HEK293T (cell line): ENCODE measurements around the gene COL26A1.
"Not testable (repeated sequence)": the region's sequence is repeated elsewhere in the genome, so short reads cannot be mapped to it uniquely, and the experiment has no call there.

Experiments used
- CTCF ChIA-PET: fragments of 350-600 bp; formaldehyde crosslinking; extraction: SDS; loops from one replicate; lab custom pipeline; 2021; ENCODE audit warnings: antibody characterized with exemption, inconsistent platforms; lab: Yijun Ruan, JAX
- POLR2A ChIA-PET: fragments of 350-600 bp; formaldehyde crosslinking; extraction: SDS; loops from one replicate; lab custom pipeline; 2020; ENCODE audit warnings: antibody characterized with exemption, inconsistent platforms; lab: Yijun Ruan, JAX
- DNase-seq: peaks from one replicate; pipeline ENCODE4 v3.0.0; 2012; ENCODE audit warnings: mixed read lengths; ENCODE audit errors: extremely low spot score
- ARNT ChIP-seq: fragments of 450-650 bp; IDR thresholded peaks from 2 replicates; pipeline ENCODE4 v1.6.1; 2017; ENCODE audit warnings: mild to moderate bottlenecking
- BHLHE40 ChIP-seq: fragments of 450-650 bp; IDR thresholded peaks from 2 replicates; pipeline ENCODE4 v1.6.1; 2016; ENCODE audit warnings: mild to moderate bottlenecking, moderate library complexity, borderline replicate concordance
- CTBP1 ChIP-seq: fragments of 450-650 bp; IDR thresholded peaks from 2 replicates; pipeline ENCODE4 v1.6.1; 2016; ENCODE audit warnings: borderline replicate concordance
- ELF4 ChIP-seq: fragments of 450-650 bp; IDR thresholded peaks from 2 replicates; pipeline ENCODE4 v1.6.1; 2017; ENCODE audit warnings: antibody characterized with exemption
- FOXA1 ChIP-seq: fragments of 450-650 bp; IDR thresholded peaks from 2 replicates; pipeline ENCODE4 v1.6.1; 2016; ENCODE audit warnings: mild to moderate bottlenecking
- FOXK2 ChIP-seq: fragments of 450-650 bp; IDR thresholded peaks from 2 replicates; pipeline ENCODE4 v1.6.1; 2016; ENCODE audit warnings: mild to moderate bottlenecking
- FOXM1 ChIP-seq: fragments of 450-650 bp; IDR thresholded peaks from 2 replicates; pipeline ENCODE4 v1.6.1; 2017; ENCODE audit warnings: mild to moderate bottlenecking, borderline replicate concordance
- HDGF ChIP-seq: fragments of 450-650 bp; IDR thresholded peaks from 2 replicates; pipeline ENCODE4 v1.6.1; 2017; ENCODE audit warnings: antibody characterized with exemption, borderline replicate concordance
- L3MBTL2 ChIP-seq: fragments of 450-650 bp; conservative IDR thresholded peaks from 2 replicates; pipeline ENCODE4 v1.6.1; 2016; ENCODE audit warnings: mild to moderate bottlenecking
- LEF1 ChIP-seq: fragments of 450-650 bp; IDR thresholded peaks from 2 replicates; pipeline ENCODE4 v1.6.1; 2017; ENCODE audit warnings: mild to moderate bottlenecking, borderline replicate concordance
- NFRKB ChIP-seq: fragments of 450-650 bp; IDR thresholded peaks from 2 replicates; pipeline ENCODE4 v1.6.1; 2016; ENCODE audit warnings: mild to moderate bottlenecking, moderate library complexity
- PKNOX1 ChIP-seq: fragments of 450-650 bp; IDR thresholded peaks from 2 replicates; pipeline ENCODE4 v1.6.1; 2016
- SP1 ChIP-seq: fragments of 450-650 bp; IDR thresholded peaks from 2 replicates; pipeline ENCODE4 v1.6.1; 2017
- SUZ12 ChIP-seq: fragments of 450-650 bp; IDR thresholded peaks from 2 replicates; pipeline ENCODE4 v1.6.1; 2016; ENCODE audit warnings: mild to moderate bottlenecking
- TARDBP ChIP-seq: fragments of 450-650 bp; IDR thresholded peaks from 2 replicates; pipeline ENCODE4 v1.6.1; 2016
- ZNF384 ChIP-seq: fragments of 450-650 bp; IDR thresholded peaks from 2 replicates; pipeline ENCODE4 v1.6.1; 2016

COL26A1 gene

GRCh38 chr7:101494602-101495329 lies 132.1 kb downstream of the COL26A1 start:
- ChIA-PET POLR2A (no interaction called here), CTCF (interaction anchor here (1.2 kb wide), 1 partner anchor 13 kb away, joined by 3 read pairs; no protein-coding TSS in a partner anchor)
- DNase-seq: peak; percentile 46
- TF ChIP-seq LEF1 (no peak), FOXK2 (no peak), SUZ12 (no peak), SP1 (no peak), ZNF384 (no peak), BHLHE40 (no peak), PKNOX1 (no peak), FOXM1 (no peak), TARDBP (no peak), HDGF (no peak), ARNT (no peak), FOXA1 (no peak), ELF4 (no peak), NFRKB (no peak), CTBP1 (no peak), L3MBTL2 (no peak)

GRCh38 chr7:101496017-101496416 lies 133.3 kb downstream of the COL26A1 start:
- TF ChIP-seq PKNOX1 (no peak), FOXM1 (no peak), FOXA1 (no peak), ZNF384 (no peak), BHLHE40 (no peak)
- no peak for DNase-seq
- ChIA-PET CTCF (no interaction called here), POLR2A (no interaction called here)

DNA sequence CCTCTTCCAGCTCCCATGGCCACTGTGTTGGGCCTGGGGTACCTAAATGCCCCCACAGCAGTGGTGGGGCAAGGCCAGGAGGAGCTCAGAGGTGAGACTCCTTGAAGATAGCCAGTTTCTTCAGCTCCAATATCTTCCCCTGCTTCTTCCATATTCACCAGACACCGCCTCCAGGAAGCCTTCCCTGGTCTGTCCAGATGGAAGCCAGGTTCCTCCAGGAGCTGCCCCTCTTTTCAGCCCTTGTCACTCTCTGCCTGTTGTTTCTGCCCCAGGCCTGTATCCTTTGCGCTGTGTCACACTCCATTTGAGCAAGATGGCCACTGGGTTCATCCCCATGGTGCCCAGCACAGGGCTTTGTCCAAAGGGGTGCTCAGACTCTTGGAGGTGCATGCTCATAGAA lies 138.7 kb downstream of the COL26A1 start:
- ChIA-PET CTCF (no interaction called here), POLR2A (no interaction called here)
- TF ChIP-seq L3MBTL2: no peak
- DNase-seq: no peak

- CTCF ChIA-PET: no interaction called here
- TF ChIP-seq CTBP1 (no peak), FOXK2 (no peak), ELF4 (no peak), L3MBTL2 (no peak), TARDBP (no peak), ZNF384 (no peak), HDGF (no peak), FOXA1 (no peak)
- DNase-seq: no peak
- POLR2A ChIA-PET: interaction anchor here (0.9 kb wide), 1 partner anchor 181 kb away, joined by 3 read pairs; the partner anchor contains the start of gene IFT22
Measured at GRCh38 chr7:101502466-101503098, 139.9 kb downstream of the COL26A1 start.

GRCh38 chr7:101505510-101505909 lies 142.8 kb downstream of the COL26A1 start:
- POLR2A ChIA-PET, DNase-seq, CTCF ChIA-PET: not testable (repeated sequence)

DNA sequence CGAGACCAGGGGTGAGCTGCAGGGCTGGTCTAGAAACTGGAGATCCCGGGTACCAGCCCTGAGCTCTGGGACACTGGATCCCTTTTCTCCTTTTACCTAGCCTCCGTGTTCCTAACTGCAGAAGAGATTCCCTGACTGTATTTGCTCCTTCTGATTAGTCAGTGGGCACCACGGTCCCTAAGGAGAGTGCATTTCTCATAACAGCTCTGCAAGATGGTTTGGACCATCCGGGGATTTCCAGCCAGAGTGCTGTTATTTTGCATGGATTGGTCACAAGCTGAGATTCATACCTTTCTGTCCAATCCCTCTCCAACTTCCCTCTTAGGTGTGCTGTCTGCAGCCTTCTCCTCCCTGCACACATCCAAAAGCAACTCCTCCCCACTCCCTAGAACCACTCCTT lies 143.9 kb downstream of the COL26A1 start:
- TF ChIP-seq ARNT (no peak), PKNOX1 (no peak), LEF1 (no peak), NFRKB (no peak), FOXK2 (no peak), FOXM1 (no peak), HDGF (no peak), BHLHE40 (no peak), ZNF384 (no peak), TARDBP (no peak), L3MBTL2 (no peak)
- DNase-seq: no peak
- POLR2A ChIA-PET: interaction anchor here (0.9 kb wide), 1 partner anchor 184 kb away, joined by 3 read pairs; no protein-coding TSS in a partner anchor
- CTCF ChIA-PET: interaction anchor here (0.6 to 0.8 kb wide), 4 partner anchors 92 to 764 kb away, joined by 3 to 4 read pairs (median 4); no protein-coding TSS in a partner anchor

GRCh38 chr7:101507327-101507726 lies 144.7 kb downstream of the COL26A1 start:
- DNase-seq: no peak
- TF ChIP-seq BHLHE40 (no peak), NFRKB (no peak), TARDBP (no peak), SP1 (no peak), FOXK2 (no peak), PKNOX1 (no peak), FOXM1 (no peak)
- CTCF ChIA-PET: interaction anchor here (0.7 kb wide), 1 partner anchor 279 kb away, joined by 3 read pairs; no protein-coding TSS in a partner anchor
- POLR2A ChIA-PET: no interaction called here
